Activated CD8-positive, alpha-beta T cell treated with anti-CD3 and anti-CD28 coated beads for 36 hours (primary cell): ENCODE measurements around the gene NFYC. TPM values are rescaled to one million over a fixed set of nuclear protein-coding genes. Genes with fewer than 3 reads are reported as not detected.

Experiments used
- ATAC-seq: fragments of 200-7000 bp; cut with Tn5 transposase; one replicate; pipeline ENCODE4 v1.10.0; 2021; ENCODE audit warnings: mild to moderate bottlenecking, moderate library complexity
- CTCF ChIA-PET: fragments of 350-600 bp; sonication (Branson Sonifier 250); formaldehyde crosslinking; loops from one replicate; lab custom pipeline; 2021; ENCODE audit warnings: antibody characterized with exemption; lab: Charles Lee
- POLR2A ChIA-PET: fragments of 350-600 bp; sonication (Branson Sonifier 250); formaldehyde crosslinking; loops from one replicate; lab custom pipeline; 2021; ENCODE audit warnings: antibody characterized with exemption; lab: Charles Lee
- DNase-seq: peaks from one replicate; pipeline ENCODE4 v3.0.0-alpha.2; 2020
- H3K27ac Mint-ChIP-seq: one replicate; pipeline ENCODE4 v1.8.0; 2021; ENCODE audit warnings: mild to moderate bottlenecking, mixed read lengths
- H3K27me3 Mint-ChIP-seq: one replicate; pipeline ENCODE4 v1.8.0; 2021; ENCODE audit warnings: mixed read lengths
- H3K36me3 Mint-ChIP-seq: one replicate; pipeline ENCODE4 v1.8.0; 2021; ENCODE audit warnings: low read depth, mixed read lengths
- H3K4me1 Mint-ChIP-seq: one replicate; pipeline ENCODE4 v1.8.0; 2021; ENCODE audit warnings: low read depth, mixed read lengths
- H3K4me3 Mint-ChIP-seq: one replicate; pipeline ENCODE4 v1.8.0; 2021; ENCODE audit warnings: mild to moderate bottlenecking, moderate library complexity, mixed read lengths
- H3K9me3 Mint-ChIP-seq: one replicate; pipeline ENCODE4 v1.8.0; 2021; ENCODE audit warnings: mixed read lengths
- intact Hi-C: fragments of 100-400 bp; cut with micrococcal nuclease; formaldehyde crosslinking; loops from one replicate; pipeline ENCODE4 v1.10.0; 2022
- total RNA-seq, 2 experiments: library from RNA; stranded (reverse); gene quantifications; one replicate each; pipeline ENCODE4 v1.2.3, GENCODE V29; 2021
- TF ChIP-seq, protein P1 (sequence below): fragments of 200-600 bp; IDR thresholded peaks from one replicate; pipeline ENCODE4 v1.8.0; 2022; ENCODE audit warnings: antibody characterized with exemption, mild to moderate bottlenecking

The NFYC gene
- total RNA-seq, 2 experiments from 2014 or later, result 45.6 to 53.8 TPM

DNA sequence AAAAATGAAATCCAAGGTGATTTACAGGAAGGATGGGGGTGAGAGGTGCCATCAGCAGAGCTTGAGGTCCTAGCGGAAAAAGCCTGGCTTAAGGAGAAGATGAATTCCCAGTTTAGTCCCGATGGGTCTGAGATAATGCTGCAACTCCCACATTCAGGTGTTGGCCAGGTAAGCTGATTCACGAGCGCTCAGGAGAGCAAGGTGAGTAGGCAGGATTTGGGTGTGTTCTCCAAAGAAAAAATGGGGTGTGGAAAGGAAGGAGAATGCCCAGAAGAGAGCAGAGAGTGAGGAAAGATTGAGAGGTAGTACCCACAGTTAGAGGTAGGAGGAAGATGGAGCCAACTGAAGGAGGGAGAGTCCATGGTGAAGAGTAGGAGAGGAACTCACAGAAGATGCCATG is 38.5 kb upstream of the NFYC start:
- intact Hi-C loops, result no loop called here
- ATAC-seq (no peak), DNase-seq (no peak)
- peaks cover 6% of the 10 kb centered on the region for H3K27me3 Mint-ChIP-seq
- TF ChIP-seq, protein P1, sequence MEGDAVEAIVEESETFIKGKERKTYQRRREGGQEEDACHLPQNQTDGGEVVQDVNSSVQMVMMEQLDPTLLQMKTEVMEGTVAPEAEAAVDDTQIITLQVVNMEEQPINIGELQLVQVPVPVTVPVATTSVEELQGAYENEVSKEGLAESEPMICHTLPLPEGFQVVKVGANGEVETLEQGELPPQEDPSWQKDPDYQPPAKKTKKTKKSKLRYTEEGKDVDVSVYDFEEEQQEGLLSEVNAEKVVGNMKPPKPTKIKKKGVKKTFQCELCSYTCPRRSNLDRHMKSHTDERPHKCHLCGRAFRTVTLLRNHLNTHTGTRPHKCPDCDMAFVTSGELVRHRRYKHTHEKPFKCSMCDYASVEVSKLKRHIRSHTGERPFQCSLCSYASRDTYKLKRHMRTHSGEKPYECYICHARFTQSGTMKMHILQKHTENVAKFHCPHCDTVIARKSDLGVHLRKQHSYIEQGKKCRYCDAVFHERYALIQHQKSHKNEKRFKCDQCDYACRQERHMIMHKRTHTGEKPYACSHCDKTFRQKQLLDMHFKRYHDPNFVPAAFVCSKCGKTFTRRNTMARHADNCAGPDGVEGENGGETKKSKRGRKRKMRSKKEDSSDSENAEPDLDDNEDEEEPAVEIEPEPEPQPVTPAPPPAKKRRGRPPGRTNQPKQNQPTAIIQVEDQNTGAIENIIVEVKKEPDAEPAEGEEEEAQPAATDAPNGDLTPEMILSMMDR, result no peak
- no peak overlapping the region for H3K27ac Mint-ChIP-seq
- CTCF ChIA-PET, result no interaction called here
- no peaks in the 10 kb centered on the region for H3K36me3 Mint-ChIP-seq
- H3K9me3 Mint-ChIP-seq, result no peaks in the 10 kb centered on the region
- H3K4me1 Mint-ChIP-seq, result peaks cover 7% of the 10 kb centered on the region
- POLR2A ChIA-PET, result no interaction called here
- no peak overlapping the region for H3K4me3 Mint-ChIP-seq

GRCh38 chr1:40653851-40654537 is 37.5 kb upstream of the NFYC start:
- POLR2A ChIA-PET, result no interaction called here
- no peak overlapping the region for H3K27ac Mint-ChIP-seq
- no peaks in the 10 kb centered on the region for H3K36me3 Mint-ChIP-seq
- peaks cover 6% of the 10 kb centered on the region for H3K27me3 Mint-ChIP-seq
- DNase-seq (no peak), ATAC-seq (no peak)
- H3K4me1 Mint-ChIP-seq, result peaks cover 3% of the 10 kb centered on the region
- H3K9me3 Mint-ChIP-seq, result no peaks in the 10 kb centered on the region
- TF ChIP-seq, protein P1, result no peak
- intact Hi-C loops, result no loop called here
- no peak overlapping the region for H3K4me3 Mint-ChIP-seq
- CTCF ChIA-PET, result no interaction called here

DNA sequence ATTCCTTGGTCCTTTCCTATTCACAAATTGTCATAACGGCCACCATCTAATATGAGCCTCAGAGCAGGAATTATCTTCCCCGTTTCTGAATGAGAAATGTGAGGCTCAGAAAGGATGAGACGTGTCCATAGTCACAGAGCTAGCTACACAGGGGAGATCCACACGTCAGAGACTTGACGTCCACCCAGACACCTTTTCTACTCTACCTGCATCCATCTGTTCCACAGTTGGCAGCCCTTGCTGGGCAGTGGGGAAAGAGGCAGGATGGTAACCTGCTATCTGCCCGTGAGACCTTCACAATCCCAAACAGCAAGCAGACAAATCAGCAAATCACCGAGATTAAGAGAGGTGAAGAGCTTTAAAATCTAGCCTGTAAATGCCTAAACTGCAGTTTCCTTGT is 34.5 kb upstream of the NFYC start:
- no peak for ATAC-seq
- intact Hi-C loops, result no loop called here
- Mint-ChIP-seq H3K4me3 (no peak overlapping the region), H3K27me3 (peaks cover 3% of the 10 kb centered on the region), H3K9me3 (no peaks in the 10 kb centered on the region), H3K27ac (no peak overlapping the region), H3K36me3 (no peaks in the 10 kb centered on the region), H3K4me1 (no peaks in the 10 kb centered on the region)
- DNase-seq, result no peak
- ChIA-PET CTCF (interaction anchor here (1.8 to 2.0 kb wide), 2 partner anchors 32 to 55 kb away, joined by 3 to 7 read pairs; no protein-coding TSS in a partner anchor), POLR2A (interaction anchor here (2.1 kb wide), 1 partner anchor 26 kb away, joined by 4 read pairs; no protein-coding TSS in a partner anchor)
- TF ChIP-seq, protein P1, result no peak

DNA sequence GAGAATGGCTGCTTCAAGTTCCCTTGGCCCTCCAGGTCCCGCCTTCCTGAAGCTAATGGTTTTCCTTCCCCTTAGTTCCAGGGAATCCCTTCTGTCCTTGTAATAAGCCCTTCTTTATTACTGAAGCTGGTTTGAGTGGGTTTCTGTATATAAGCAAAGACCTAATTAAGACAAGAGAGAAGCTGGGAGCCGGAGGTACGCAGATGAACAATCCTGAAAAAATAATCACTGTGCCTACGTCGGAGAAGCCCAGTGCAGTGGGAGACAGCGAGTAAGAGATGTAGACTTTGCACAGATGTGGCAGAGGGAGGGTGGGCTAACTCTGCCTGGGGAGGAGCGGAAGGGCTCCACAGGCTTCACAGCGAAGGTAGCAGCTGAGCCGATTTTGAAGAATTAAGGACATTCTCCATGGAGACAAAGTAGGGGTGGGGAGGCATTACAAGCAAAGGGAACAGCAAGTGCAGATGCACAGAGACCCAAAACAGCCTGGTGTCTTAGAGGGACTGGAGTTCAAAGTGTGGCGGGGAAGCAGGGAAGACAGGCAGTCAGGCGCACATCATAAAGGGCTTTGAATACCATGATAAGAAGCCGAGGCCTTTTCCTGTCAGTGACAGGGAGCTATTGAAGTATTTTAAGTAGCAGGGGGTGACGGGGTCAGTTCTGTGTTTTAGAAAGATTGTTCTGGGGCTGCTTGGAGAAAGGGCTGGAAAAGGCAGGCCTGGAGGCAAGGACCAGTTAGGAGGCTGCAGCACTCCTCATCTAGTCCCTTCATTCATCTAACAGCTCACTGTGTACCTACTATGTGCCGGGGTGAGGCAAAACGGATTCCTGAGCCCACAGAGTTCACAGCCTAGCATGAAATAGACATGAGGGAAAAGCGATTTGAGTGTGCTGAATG is 32.5 kb upstream of the NFYC start:
- ATAC-seq (no peak), DNase-seq (no peak)
- H3K4me1 Mint-ChIP-seq, result peaks cover 15% of the 10 kb centered on the region
- H3K27ac Mint-ChIP-seq, result no peak overlapping the region
- TF ChIP-seq, protein P1, result no peak
- ChIA-PET POLR2A (interaction anchor here (0.6 to 2.2 kb wide), 3 partner anchors 15 to 202 kb away, joined by 3 to 5 read pairs (median 5); partner anchors contain the start of gene NFYC), CTCF (interaction anchor here (2.0 to 2.4 kb wide), 2 partner anchors 10 to 34 kb away, joined by 7 to 8 read pairs; no protein-coding TSS in a partner anchor)
- H3K36me3 Mint-ChIP-seq, result no peaks in the 10 kb centered on the region
- H3K9me3 Mint-ChIP-seq, result no peaks in the 10 kb centered on the region
- peaks cover 3% of the 10 kb centered on the region for H3K27me3 Mint-ChIP-seq
- intact Hi-C loops, result no loop called here
- H3K4me3 Mint-ChIP-seq, result no peak overlapping the region
